ENCODE results near the gene GCG.

GCG gene

DNA sequence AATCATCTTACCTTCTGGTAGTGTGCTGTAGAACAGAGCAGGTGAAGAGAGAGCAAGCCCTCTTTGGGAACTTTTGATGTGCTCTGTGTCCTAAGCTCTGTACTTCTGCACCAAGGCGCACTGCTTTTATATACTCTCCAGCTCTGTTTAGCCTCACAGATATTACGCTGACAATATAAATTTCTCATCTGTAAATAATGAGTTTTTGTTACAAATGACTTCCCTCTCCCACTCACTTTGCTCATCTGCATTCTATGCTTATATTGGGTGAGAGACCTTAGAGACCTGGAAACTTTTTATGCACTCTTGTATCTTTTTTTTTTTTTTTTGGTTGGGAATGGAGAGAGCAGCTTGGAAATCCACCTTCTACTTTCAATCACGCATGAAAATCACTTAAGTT, at the start of gene GCG:
GCG (minus strand) TSS at position 101 of the 400 bp plus-strand sequence. CDS start 3,069 bp downstream, outside the sequence.
- DNase-seq, result no peak

GRCh38 chr2:162200636-162201035, 48.6 kb upstream of the GCG start:
- no peak for DNase-seq

DNA sequence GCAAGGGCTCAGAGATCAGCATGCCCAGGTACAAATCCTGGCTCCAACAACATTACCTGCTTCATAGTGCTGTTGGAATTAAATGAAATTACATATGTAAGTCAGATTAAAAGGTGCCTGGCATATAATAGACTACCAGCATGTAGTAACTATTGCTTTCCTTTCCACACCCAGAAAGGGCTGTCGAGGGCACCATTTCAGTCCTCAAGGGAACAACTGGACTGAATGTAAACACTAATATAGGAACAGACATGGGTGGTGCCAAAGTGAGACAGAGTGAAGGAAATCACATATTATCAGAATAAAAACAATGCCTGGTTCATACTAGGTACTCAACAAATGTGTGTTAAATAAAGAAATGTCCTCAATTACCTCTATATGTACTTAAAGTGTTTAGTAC, 47.9 kb upstream of the GCG start:
- no peak for DNase-seq

DNA sequence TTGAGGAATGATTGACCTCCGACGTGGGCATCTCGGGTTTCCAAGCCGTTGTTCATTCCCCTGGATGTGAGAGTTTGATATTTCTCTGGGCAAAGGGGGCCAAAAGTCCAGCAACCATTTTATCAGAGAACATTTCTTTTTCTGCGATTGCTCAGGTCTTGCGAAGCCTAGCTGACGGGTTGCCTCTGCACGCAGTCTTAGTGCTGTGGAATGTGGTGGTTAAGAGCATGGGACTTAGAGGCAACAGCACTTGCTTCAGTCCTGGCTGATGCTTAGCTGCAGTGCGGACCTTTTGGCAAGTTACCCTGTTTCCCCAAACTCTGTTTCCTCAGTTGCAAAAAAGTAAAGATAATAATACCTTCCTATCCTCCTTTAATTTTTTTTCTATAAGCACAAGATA, 46.2 kb upstream of the GCG start:
- no peak for DNase-seq

DNA sequence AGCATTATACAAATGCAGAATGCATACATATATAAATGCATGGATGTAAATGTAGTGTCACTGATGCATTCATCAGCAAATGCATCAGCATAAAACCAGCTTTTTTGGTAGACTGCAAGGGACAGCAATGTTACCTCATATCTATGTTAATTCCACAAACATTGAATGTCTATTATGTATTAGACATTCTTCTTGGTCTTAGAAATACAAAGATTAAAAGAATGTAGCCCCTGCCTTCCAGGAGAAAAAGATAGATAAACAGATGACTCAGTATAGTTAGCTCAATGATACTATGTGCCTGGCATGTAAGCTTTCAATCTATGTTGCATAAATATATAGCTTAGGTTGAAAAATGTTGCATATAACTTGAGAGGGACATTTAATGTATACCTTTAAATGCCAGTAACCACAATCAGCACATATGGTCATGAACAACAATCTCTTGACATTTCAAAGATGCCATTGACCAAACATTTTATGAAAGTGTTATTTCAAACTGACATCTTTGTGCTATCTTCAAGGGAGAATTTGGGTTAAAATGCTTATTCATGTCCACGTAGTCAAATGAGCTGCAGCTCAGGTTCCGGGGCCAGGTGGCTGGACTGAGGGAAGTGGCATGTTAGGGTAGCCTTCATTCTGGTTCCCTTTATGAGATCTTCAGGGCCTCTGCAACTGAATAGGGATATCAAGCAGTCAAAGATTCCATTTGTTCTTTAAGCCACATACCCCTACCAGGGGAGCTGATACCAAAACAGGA, 45.2 kb upstream of the GCG start:
- no peak for DNase-seq

DNA sequence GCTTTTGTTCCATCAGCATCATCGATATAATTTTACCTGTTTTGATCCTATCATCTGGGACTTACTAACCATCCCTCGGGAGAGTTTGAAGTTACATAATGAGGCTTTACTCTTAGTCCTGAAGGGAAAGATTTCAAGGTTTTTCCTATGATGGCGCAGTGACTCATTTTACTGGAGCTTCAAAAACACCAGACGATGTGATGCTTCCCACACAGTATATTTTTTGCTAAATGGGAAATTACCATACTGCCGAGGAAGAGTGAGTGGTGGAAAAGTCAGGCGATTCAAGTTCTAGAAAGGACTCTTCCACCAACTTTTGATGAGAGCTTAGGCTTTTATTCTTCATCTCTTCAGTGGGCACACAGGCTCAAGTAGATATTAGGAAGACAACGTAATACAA, 44.6 kb upstream of the GCG start:
- no peak for DNase-seq

DNA sequence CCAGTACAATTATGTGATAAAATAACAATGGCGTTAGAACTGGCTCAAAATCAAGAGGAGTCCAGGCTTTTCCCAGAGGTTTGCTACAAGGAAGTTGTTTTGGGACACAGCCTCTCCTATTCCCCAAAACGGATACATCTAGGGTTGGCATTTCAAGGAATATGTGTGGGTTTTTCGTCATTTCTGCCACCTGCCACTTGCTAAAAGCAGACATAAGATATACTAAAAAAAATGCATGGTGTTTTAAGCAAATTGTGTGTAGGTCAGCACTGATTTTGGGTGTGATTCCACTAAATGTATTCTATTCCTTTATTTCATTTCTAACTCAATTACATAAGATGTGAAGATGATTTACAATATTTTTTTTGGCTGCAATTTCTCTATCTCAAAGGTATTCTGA, 36.4 kb upstream of the GCG start:
- no peak for DNase-seq

DNA sequence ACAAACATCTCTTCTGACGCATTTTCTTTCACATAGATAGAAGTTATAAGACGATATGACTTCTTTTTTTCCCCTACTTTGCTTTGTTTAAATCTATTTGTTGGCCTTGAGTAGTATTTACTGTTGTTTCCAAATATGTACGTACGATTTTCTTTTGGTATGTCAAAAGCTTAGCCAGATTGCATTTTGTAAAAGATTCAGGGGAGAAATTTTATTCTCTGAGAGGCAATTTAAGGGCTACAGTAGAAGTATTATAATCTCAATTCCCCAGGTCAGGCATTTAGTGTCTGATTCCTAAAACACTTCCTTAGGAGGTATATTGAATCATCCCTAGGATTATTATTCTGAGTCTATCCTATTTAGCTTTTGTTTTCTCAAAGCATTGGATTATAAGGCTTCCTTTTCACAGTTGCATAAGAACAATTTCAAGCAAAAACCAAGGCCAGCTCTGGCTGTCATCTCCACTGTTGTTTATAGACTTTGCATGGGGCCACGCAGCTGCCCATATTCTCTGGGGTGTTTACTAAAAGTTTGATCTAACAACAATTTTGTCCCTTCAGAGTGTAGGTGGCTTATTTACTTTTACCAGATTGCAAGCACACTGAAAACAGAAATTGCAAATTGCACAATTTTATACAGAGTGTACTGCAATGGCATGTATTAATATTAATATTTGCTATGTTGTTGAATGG, 33.6 kb upstream of the GCG start:
- no peak for DNase-seq

DNA sequence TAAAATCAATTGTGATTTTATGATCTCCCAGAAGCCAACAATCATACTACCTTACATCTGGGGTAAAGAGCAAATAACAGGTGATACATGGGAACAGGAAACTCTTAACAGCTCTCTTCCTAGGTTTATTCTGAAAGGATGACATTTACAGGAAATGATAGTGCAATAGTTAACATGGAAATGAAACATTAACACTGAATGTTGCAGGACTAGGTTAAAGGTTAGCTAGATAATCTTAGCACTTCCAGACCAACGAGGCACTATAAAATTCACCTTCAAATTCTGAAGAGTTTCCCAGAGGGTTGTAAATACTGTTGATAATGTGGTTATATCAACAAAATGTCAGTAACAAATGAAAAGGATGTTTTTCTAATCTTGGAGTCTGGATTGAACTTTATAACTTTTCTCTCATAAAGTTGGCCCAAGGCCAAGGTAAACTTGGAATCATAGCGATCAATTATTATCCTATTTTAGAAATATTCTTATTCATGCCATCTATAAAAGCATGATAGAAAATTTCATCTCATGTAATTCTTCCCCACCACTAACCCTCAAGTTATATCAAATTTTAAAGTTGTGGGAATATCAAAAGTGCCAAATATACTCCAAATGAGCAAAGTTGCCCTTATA, 32.9 kb upstream of the GCG start:
- no peak for DNase-seq

DNA sequence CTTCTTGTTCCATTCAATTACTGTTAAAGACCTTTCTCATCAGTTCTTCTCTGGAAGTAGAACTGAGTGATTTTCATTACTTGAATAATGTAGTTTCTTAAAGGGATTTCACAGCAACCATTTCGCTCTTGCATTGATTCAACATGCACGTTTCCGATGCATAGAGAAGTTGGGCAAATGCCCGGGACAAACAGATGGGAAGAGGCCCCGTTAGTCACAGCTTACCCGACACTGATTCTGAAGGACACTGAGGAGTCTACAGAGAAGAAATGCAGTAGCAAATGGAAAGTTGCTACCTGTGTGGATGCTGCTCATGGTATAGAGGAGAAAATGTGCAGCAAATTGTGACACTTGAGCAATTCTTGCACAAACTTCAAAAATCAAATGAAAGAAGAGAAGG, 32.3 kb upstream of the GCG start:
- DNase-seq, result no peak

- no peak for DNase-seq
These were observed 30.3 kb upstream of the GCG start for GRCh38 chr2:162182395-162182794.

- no peak for DNase-seq
These were observed 25.3 kb upstream of the GCG start for GRCh38 chr2:162177301-162177700.

GRCh38 chr2:162175714-162176113, 23.7 kb upstream of the GCG start:
- DNase-seq, result no peak

DNA sequence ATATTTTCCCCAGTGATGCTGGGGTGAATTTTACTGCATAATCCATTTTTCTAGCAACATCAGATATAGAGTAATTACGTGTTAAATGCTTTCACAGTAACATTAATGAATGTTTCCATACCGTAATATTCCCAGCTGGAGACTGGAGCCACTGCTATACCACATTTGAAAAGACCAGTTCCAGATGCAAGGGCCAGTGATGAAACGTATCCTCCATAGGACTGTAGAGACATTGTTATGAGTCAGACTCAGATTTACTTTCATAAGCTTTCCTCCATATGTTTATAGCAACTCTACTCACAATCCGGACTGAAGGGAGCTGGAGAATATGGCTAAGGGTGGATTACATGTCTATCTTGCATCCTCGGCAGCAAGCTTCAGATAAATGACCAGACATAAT, 22.7 kb upstream of the GCG start:
- DNase-seq, result no peak

GRCh38 chr2:162172802-162173370, 20.8 kb upstream of the GCG start:
- no peak for DNase-seq

- no peak for DNase-seq
These were observed 14.7 kb upstream of the GCG start for GRCh38 chr2:162166745-162167144.

- no peak for DNase-seq
These were observed 14.1 kb upstream of the GCG start for GRCh38 chr2:162166174-162166573.

DNA sequence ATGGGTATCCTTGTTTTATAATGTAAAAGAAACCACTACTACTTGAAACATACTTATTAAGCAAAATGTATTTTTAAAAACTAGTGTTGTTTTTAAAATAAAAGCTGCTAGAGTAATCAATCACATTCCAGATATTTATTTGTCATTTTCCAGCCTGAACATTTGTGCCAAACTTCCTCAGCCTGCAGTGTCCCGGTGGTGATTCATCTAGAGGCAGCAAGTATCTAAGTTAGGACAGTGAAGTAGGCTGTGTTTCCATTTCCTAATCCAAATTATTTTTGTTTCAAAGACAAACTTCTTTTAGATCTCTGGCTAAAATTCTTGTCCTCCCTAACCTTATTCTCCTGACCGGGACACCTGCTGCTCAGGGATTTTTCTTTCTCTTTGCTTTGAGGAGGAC, 12.8 kb upstream of the GCG start:
- no peak for DNase-seq

DNA sequence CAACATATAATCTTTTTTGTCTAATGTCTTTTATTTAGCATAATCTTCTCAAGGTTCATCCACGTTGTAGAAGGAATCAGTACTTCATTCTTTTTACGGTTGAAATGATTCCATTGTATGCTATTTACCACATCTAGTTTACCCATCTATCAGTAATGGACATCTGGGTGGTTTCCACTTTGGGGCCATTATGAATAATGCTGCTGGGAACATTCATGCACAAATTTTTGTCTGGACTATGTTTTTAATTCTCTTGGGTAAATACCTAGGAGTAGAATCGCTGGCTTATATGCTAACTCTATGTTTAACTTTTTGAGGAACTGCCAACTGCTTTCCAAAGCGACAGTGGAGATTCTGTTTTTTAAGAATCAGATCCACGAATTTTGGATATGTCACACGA, 7.4 kb upstream of the GCG start:
- no peak for DNase-seq

DNA sequence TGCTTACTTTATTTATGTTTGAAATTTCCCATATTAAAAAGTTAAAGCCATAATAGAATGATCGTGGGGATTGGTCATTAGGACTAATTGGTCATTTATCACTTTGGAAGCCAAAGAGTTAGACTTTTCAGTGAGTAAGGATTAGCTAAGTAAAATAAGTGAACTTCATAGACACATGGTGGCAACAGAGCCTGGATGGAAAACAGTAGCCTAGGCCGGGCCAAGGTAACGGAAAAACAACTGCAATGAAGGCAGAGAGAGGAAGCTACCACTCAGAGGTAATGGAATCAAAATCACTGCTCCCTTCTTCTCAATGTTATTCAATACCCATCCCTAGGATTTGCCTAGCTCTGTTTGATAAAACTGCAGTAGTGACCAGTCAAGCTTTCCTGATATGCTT, 4.1 kb upstream of the GCG start:
- no peak for DNase-seq

- DNase-seq, result no peak
These were observed 3.0 kb upstream of the GCG start for GRCh38 chr2:162155093-162155492.

DNA sequence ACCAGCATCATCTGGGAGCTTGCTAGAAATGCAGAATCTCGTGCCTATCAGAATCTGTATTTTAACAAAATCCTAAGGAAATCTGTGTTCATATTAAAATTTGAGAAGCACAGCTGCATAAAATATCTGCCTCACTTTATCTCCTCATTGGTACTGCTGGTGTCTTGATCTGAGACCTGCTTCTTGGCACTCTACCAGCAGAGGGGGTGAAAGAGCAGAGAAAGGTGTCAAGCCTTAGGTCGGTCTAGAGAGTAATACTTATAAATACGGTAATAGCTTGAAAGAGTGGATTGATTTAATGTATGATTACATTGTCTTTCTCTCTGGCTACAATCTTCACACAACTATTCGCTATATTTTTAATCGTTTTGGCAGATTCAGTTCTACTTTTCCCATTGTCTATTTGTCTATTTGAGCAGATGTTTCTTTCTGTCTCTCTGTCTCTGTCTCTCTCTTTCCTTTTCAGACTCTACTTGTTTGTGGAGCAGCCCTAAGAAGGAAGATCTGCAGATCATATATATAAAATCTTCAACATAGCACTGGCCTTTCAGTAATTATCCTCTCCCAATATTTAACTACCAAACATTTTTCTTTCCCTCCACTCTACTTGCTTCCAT, 1.7 kb upstream of the GCG start:
- no peak for DNase-seq

GRCh38 chr2:162149940-162150339, 2.1 kb downstream of the GCG start:
- DNase-seq, result no peak

GRCh38 chr2:162149466-162149865, 2.6 kb downstream of the GCG start:
- no peak for DNase-seq
